Activated naive CD4-positive, alpha-beta T cell treated with anti-CD3 and anti-CD28 coated beads for 36 hours (primary cell): ENCODE data around the gene PARP15. TPM values are rescaled to one million over a fixed set of nuclear protein-coding genes. Genes with fewer than 3 reads are reported as not detected.

Source experiments
- CTCF ChIA-PET: fragments of 350-600 bp; sonication (Branson Sonifier 250); formaldehyde crosslinking; loops from one replicate; lab custom pipeline; 2021; ENCODE audit warnings: antibody characterized with exemption; lab: Charles Lee
- DNase-seq: peaks from one replicate; pipeline ENCODE4 v3.0.0-alpha.2; 2020
- H3K27ac Mint-ChIP-seq: one replicate; pipeline ENCODE4 v1.8.0; 2021; ENCODE audit warnings: mild to moderate bottlenecking, mixed read lengths
- H3K27me3 Mint-ChIP-seq: one replicate; pipeline ENCODE4 v1.8.0; 2021; ENCODE audit warnings: low read depth, mixed read lengths
- H3K36me3 Mint-ChIP-seq: one replicate; pipeline ENCODE4 v1.8.0; 2021; ENCODE audit warnings: low read depth, mixed read lengths
- H3K4me1 Mint-ChIP-seq: one replicate; pipeline ENCODE4 v1.8.0; 2021; ENCODE audit warnings: low read depth, mixed read lengths
- H3K4me3 Mint-ChIP-seq: one replicate; pipeline ENCODE4 v1.8.0; 2021; ENCODE audit warnings: mild to moderate bottlenecking, moderate library complexity, mixed read lengths
- H3K9me3 Mint-ChIP-seq: one replicate; pipeline ENCODE4 v1.8.0; 2021; ENCODE audit warnings: mixed read lengths
- intact Hi-C: fragments of 100-400 bp; cut with micrococcal nuclease; formaldehyde crosslinking; loops from one replicate; pipeline ENCODE4 v1.15.1; 2023
- total RNA-seq, 2 experiments: library from RNA; stranded (reverse); gene quantifications; one replicate each; pipeline ENCODE4 v1.2.3, GENCODE V29; 2021

Gene PARP15
- total RNA-seq: 1 to 10 TPM; 3.6 to 5.1 TPM

DNA sequence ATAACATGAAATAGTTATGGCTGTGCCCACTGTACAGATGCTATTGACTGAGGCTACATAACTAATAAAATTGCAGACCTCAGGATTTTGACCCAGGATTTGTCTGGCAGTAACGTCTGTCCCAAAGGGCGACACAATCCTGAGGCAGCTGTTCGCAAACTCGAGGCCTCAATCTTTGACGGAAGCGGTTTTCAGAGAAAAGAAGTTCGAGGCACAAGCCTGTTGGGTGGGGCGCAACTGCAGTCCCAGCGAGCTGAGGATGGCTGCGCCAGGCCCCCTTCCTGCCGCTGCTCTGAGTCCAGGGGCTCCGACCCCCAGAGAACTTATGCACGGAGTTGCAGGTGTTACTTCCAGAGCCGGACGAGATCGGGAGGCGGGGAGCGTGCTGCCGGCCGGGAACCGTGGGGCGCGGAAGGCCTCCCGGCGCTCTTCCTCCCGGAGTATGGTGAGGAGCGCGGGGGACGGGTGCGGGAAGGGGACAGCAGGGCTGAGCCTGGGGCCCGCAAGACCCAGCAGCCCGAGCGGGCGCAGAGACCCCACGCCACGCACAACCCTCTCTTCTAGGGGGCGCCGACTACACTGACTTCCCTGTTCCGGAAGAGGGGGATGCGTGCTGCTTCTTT lies at the start of gene PARP15:
TSS of gene PARP15 (plus strand) at position 242 of the 623 bp plus-strand sequence. CDS start at position 260, 18 bp downstream.
- Mint-ChIP-seq H3K27ac (peak within 1 kb of the TSS; percentile 97), H3K9me3 (peaks cover 14% of the 10 kb centered on the region), H3K4me3 (peak within 1 kb of the TSS; percentile 95), H3K4me1 (peaks cover 58% of the 10 kb centered on the region), H3K36me3 (peaks cover 25% of the 10 kb centered on the region), H3K27me3 (no peaks in the 10 kb centered on the region)
- CTCF ChIA-PET: interaction anchor here (1.1 to 1.3 kb wide), 2 partner anchors 13 to 16 kb away, joined by 3 to 6 read pairs; partner anchors contain the start of genes DTX3L and PARP9
- intact Hi-C loops: loop anchor here (2.0 to 10.0 kb wide), 5 partner anchors 71 to 1007 kb away; partner anchors contain the start of genes EAF2, HACD2, HSPBAP1 and IQCB1
- peak; percentile 60 for DNase-seq

- peaks cover 37% of the 10 kb centered on the region for H3K36me3 Mint-ChIP-seq
Observed at GRCh38 chr3:122530164-122530563, 47.3 kb upstream of the PARP15 start.

GRCh38 chr3:122533480-122533879 lies 44.0 kb upstream of the PARP15 start:
- H3K27me3 Mint-ChIP-seq: no peaks in the 10 kb centered on the region
- H3K9me3 Mint-ChIP-seq: no peaks in the 10 kb centered on the region
- intact Hi-C loops: loop anchor here (1.0 to 10.0 kb wide), 4 partner anchors 19 to 671 kb away; partner anchors contain the start of genes KPNA1, SEC22A and WDR5B
- CTCF ChIA-PET: no interaction called here
- H3K4me3 Mint-ChIP-seq: no peak overlapping the region
- peaks cover 44% of the 10 kb centered on the region for H3K36me3 Mint-ChIP-seq
- H3K4me1 Mint-ChIP-seq: peaks cover 35% of the 10 kb centered on the region
- no peak for DNase-seq
- no peak overlapping the region for H3K27ac Mint-ChIP-seq

More at GRCh38 chr3:122530164-122530563, 47.3 kb upstream of the PARP15 start:
- no peak for DNase-seq
- Mint-ChIP-seq H3K4me1 (peaks cover 34% of the 10 kb centered on the region), H3K9me3 (no peaks in the 10 kb centered on the region), H3K27me3 (no peaks in the 10 kb centered on the region), H3K27ac (no peak overlapping the region), H3K4me3 (no peak overlapping the region)
- intact Hi-C loops: loop anchor here (10.0 kb wide), 1 partner anchor 675 kb away; the partner anchor contains the start of gene SEC22A
- CTCF ChIA-PET: no interaction called here

DNA sequence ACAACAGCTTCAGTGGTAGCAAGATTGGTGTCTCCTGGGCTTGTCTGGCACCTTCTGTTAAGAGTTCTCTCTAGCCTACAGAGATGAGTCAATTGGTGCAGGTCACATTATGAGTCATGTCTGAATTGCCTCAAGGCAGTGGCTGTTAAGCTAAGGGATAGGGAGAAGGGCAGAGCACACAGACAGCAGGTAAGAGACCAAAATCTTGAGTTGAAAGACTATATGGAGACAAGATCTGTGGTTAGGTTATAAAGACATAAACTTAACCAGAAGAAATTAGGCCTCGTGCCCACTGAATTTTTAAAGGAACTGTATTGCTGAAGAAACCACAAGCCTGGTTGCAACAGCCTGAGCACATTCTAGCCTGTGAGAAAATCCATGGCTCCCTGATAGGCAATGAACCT lies 43.5 kb upstream of the PARP15 start:
- Mint-ChIP-seq H3K27me3 (no peaks in the 10 kb centered on the region), H3K36me3 (peaks cover 46% of the 10 kb centered on the region), H3K4me1 (peaks cover 35% of the 10 kb centered on the region), H3K9me3 (no peaks in the 10 kb centered on the region), H3K4me3 (no peak overlapping the region), H3K27ac (peak overlapping the region; percentile 28)
- intact Hi-C loops: loop anchor here (1.0 to 10.0 kb wide), 8 partner anchors 20 to 671 kb away; partner anchors contain the start of genes KPNA1, SEC22A and WDR5B
- peak; percentile 77 for DNase-seq
- CTCF ChIA-PET: interaction anchor here (0.6 to 1.6 kb wide), 3 partner anchors 24 to 145 kb away, joined by 3 to 4 read pairs (median 3); no protein-coding TSS in a partner anchor

DNA sequence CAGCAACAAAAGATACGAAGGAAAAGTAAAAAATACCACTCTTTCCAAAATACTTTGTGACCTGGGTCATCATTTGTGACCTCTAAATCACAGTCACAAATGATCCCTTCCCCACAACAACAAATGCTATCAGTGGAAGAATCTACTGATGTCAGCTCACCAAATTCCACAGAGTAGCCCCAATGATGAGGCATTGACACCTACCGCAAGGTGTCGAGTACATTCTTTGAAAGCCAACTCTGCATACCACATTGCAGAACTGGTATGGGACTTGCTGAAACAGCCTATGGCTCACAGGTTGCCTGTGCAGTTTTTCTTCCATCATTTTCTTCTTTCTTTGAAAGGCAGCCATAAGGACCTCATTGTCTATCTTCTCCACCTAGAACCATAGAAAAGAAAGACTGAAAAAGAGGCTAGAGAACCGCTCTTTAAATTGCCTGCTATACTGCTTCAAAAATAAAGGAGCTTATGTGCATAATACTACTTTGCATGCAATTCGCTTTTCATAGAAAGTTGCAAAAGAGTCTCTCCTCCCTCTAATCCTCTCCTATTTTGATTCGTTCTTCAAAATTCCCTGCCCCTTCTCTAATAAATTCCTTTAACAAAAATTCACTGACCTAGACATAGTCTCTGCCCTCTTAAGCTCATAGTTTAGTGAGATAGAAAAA lies 41.4 kb upstream of the PARP15 start:
- intact Hi-C loops: loop anchor here (2.0 to 10.0 kb wide), 2 partner anchors 77 to 669 kb away; partner anchors contain the start of gene SEC22A
- Mint-ChIP-seq H3K27ac (no peak overlapping the region), H3K4me3 (no peak overlapping the region), H3K9me3 (no peaks in the 10 kb centered on the region), H3K4me1 (peaks cover 40% of the 10 kb centered on the region), H3K27me3 (no peaks in the 10 kb centered on the region), H3K36me3 (peaks cover 48% of the 10 kb centered on the region)
- DNase-seq: no peak
- CTCF ChIA-PET: interaction anchor here (1.3 kb wide), 1 partner anchor 143 kb away, joined by 4 read pairs; no protein-coding TSS in a partner anchor

GRCh38 chr3:122536632-122537001 lies 40.8 kb upstream of the PARP15 start:
- no peaks in the 10 kb centered on the region for H3K27me3 Mint-ChIP-seq
- no peaks in the 10 kb centered on the region for H3K9me3 Mint-ChIP-seq
- no peak overlapping the region for H3K4me3 Mint-ChIP-seq
- CTCF ChIA-PET: interaction anchor here (0.6 to 1.3 kb wide), 2 partner anchors 16 to 143 kb away, joined by 4 read pairs; no protein-coding TSS in a partner anchor
- H3K36me3 Mint-ChIP-seq: peaks cover 48% of the 10 kb centered on the region
- no peak for DNase-seq
- H3K4me1 Mint-ChIP-seq: peaks cover 40% of the 10 kb centered on the region
- intact Hi-C loops: loop anchor here (10.0 kb wide), 1 partner anchor 668 kb away; the partner anchor contains the start of gene SEC22A
- no peak overlapping the region for H3K27ac Mint-ChIP-seq

DNA sequence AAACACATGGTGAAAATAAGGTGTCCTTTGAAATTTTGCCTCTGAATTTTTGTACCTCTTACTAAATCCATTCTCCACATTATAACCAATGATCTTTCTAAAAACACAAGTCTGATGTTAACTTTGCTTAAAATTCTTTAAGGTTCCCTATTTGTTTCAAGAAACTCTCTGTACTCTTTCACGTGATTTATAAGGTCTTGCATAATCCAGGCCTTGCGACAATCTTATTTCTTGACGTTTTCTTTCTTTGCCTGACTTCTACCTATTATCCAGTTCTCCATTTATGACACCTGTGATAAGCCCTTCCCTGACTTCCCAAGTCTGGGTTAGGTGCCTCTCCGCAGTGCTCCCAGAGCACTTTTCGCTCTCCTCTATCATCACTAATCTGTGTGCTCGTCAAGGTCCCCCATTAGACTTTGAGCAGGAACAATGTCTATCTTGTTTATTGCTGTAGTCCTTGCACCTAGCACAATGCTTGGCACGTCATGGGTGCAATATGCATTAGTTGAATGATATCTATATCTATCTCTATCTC lies 38.4 kb upstream of the PARP15 start:
- no peak for DNase-seq
- peaks cover 16% of the 10 kb centered on the region for H3K4me1 Mint-ChIP-seq
- CTCF ChIA-PET: interaction anchor here (0.8 kb wide), 1 partner anchor 159 kb away, joined by 4 read pairs; no protein-coding TSS in a partner anchor
- no peaks in the 10 kb centered on the region for H3K27me3 Mint-ChIP-seq
- no peak overlapping the region for H3K27ac Mint-ChIP-seq
- no peak overlapping the region for H3K4me3 Mint-ChIP-seq
- H3K36me3 Mint-ChIP-seq: peaks cover 29% of the 10 kb centered on the region
- H3K9me3 Mint-ChIP-seq: no peaks in the 10 kb centered on the region
- intact Hi-C loops: loop anchor here (10.0 kb wide), 1 partner anchor 666 kb away; the partner anchor contains the start of gene SEC22A

DNA sequence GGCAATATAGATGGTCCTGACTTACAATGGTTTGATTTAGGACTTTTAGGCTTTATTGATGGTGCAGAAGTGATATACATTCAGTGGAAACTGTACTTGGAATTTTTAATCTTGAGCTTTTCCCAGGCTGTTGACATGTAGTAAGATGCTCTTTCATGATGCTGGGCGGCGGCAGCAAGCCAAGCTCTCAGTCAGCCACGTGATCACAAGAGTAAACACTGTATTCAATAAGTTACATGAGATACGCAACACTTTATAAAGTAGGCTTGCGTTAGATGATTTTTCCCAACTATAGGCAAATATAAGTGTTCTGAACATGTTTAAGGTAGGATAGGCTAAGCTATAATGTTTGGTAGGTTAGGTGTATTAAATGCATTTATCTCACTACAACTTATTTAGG lies 31.3 kb upstream of the PARP15 start:
- intact Hi-C loops: no loop called here
- no peaks in the 10 kb centered on the region for H3K27me3 Mint-ChIP-seq
- H3K4me3 Mint-ChIP-seq: no peak overlapping the region
- H3K9me3 Mint-ChIP-seq: no peaks in the 10 kb centered on the region
- CTCF ChIA-PET: no interaction called here
- no peak overlapping the region for H3K27ac Mint-ChIP-seq
- H3K4me1 Mint-ChIP-seq: no peaks in the 10 kb centered on the region
- H3K36me3 Mint-ChIP-seq: peaks cover 21% of the 10 kb centered on the region
- no peak for DNase-seq

DNA sequence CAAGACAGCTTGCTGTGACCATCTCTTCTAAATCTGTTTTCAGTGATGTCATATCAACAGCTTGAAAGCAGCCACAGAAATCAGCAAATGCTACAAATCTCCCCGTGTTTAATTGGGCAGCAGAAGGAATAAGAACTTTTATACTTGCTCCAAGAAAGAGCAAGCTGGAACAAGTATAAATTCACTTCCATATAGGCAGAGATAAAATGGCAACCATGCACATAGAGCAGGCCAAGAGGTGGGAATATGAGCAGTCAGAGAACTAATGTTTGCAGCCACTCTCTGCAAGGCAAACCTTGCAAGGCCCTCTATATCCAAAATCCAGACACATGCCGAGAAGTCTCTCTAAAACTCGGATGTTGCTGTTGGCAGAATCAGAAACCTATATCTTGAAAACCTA lies 29.4 kb upstream of the PARP15 start:
- CTCF ChIA-PET: interaction anchor here (0.7 to 2.1 kb wide), 7 partner anchors 9 to 131 kb away, joined by 3 to 10 read pairs (median 3); no protein-coding TSS in a partner anchor
- Mint-ChIP-seq H3K27me3 (no peaks in the 10 kb centered on the region), H3K36me3 (peaks cover 23% of the 10 kb centered on the region), H3K4me1 (no peaks in the 10 kb centered on the region), H3K27ac (no peak overlapping the region), H3K9me3 (no peaks in the 10 kb centered on the region), H3K4me3 (no peak overlapping the region)
- no peak for DNase-seq
- intact Hi-C loops: no loop called here

DNA sequence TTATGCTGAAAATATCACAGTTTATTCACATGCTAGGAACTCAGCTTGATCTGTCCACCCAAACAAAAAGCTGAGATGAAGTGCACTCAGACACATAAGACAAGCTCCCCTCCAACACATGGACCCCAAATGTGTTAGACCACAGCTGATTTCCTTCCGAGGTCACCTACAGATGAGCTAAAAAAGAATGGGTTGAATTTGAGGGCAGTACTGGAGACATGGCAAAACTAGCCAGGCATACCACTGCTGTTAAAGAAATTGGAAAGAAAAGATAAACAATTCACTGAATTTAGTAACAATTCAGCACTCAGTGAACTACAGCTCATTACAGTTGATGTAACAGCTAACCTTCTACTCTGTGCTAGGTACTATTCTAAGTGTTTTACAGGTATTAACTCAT lies 28.8 kb upstream of the PARP15 start:
- no peaks in the 10 kb centered on the region for H3K9me3 Mint-ChIP-seq
- intact Hi-C loops: no loop called here
- H3K4me1 Mint-ChIP-seq: peaks cover 2% of the 10 kb centered on the region
- H3K27me3 Mint-ChIP-seq: no peaks in the 10 kb centered on the region
- H3K27ac Mint-ChIP-seq: no peak overlapping the region
- no peak for DNase-seq
- H3K4me3 Mint-ChIP-seq: no peak overlapping the region
- H3K36me3 Mint-ChIP-seq: peaks cover 27% of the 10 kb centered on the region
- CTCF ChIA-PET: interaction anchor here (0.7 to 2.1 kb wide), 7 partner anchors 9 to 1010 kb away, joined by 3 to 10 read pairs (median 4); no protein-coding TSS in a partner anchor

GRCh38 chr3:122553171-122553570 lies 24.3 kb upstream of the PARP15 start:
- Mint-ChIP-seq H3K27ac (no peak overlapping the region), H3K27me3 (no peaks in the 10 kb centered on the region), H3K36me3 (peaks cover 41% of the 10 kb centered on the region), H3K9me3 (no peaks in the 10 kb centered on the region), H3K4me3 (no peak overlapping the region), H3K4me1 (peaks cover 13% of the 10 kb centered on the region)
- DNase-seq: no peak
- CTCF ChIA-PET: no interaction called here
- intact Hi-C loops: no loop called here
